OCI-LY1 (cell line): ENCODE results near the gene KREMEN1.

Source experiments
- H2AFZ ChIP-seq: fragments of 200-600 bp; sonication (generic), shearing (Covaris generic); 2 replicates; pipeline ENCODE4 v1.6.0; 2014; ENCODE audit warnings: antibody characterized with exemption, mild to moderate bottlenecking, low read length
- H3F3A ChIP-seq: fragments of 200-600 bp; sonication (generic), shearing (Covaris generic); 2 replicates; pipeline ENCODE4 v1.6.0; 2014; ENCODE audit warnings: mild to moderate bottlenecking, antibody characterized with exemption, low read length, moderate library complexity; ENCODE audit not compliant: insufficient read depth
- H3K27ac ChIP-seq: fragments of 200-600 bp; sonication (generic); 2 replicates; pipeline ENCODE4 v1.5.1; 2014; ENCODE audit warnings: low read length, mixed run types, mild to moderate bottlenecking, low read depth; ENCODE audit not compliant: poor library complexity, severe bottlenecking
- H3K27me3 ChIP-seq: fragments of 200-600 bp; sonication (generic); 2 replicates; pipeline ENCODE4 v1.6.0; 2014; ENCODE audit warnings: antibody characterized with exemption, mild to moderate bottlenecking, low read length, moderate library complexity; ENCODE audit not compliant: insufficient read depth
- H3K36me3 ChIP-seq: fragments of 200-600 bp; sonication (generic); 2 replicates; pipeline ENCODE4 v1.6.1; 2014; ENCODE audit warnings: mild to moderate bottlenecking, antibody characterized with exemption, low read length, moderate library complexity, mixed read lengths; ENCODE audit not compliant: insufficient read depth
- H3K4me1 ChIP-seq: fragments of 200-600 bp; sonication (generic); 2 replicates; pipeline ENCODE4 v1.5.1; 2014; ENCODE audit warnings: mild to moderate bottlenecking, low read length, moderate library complexity; ENCODE audit not compliant: insufficient read depth, severe bottlenecking
- H3K4me2 ChIP-seq: fragments of 200-600 bp; sonication (generic), shearing (Covaris generic); 2 replicates; pipeline ENCODE4 v1.6.1; 2014; ENCODE audit warnings: low read length
- H3K4me3 ChIP-seq: fragments of 200-600 bp; sonication (generic); 2 replicates; pipeline ENCODE4 v1.5.1; 2014; ENCODE audit warnings: low read length, low read depth, mild to moderate bottlenecking, mixed read lengths; ENCODE audit not compliant: poor library complexity, severe bottlenecking
- H3K79me2 ChIP-seq: fragments of 200-600 bp; shearing (Covaris generic); 2 replicates; pipeline ENCODE4 v1.6.1; 2016; ENCODE audit warnings: mixed run types, low read length, mixed read lengths; ENCODE audit not compliant: insufficient read depth
- H3K9ac ChIP-seq: fragments of 200-600 bp; sonication (generic), shearing (Covaris generic); 2 replicates; pipeline ENCODE4 v1.6.1; 2014; ENCODE audit warnings: mild to moderate bottlenecking, low read length, mixed read lengths
- H3K9me2 ChIP-seq: fragments of 200-600 bp; sonication (generic), shearing (Covaris generic); 2 replicates; pipeline ENCODE4 v1.6.1; 2014; ENCODE audit warnings: low read depth, mild to moderate bottlenecking, low read length, mixed read lengths
- H3K9me3 ChIP-seq: fragments of 200-600 bp; shearing (Covaris generic); 2 replicates; pipeline ENCODE4 v1.6.1; 2014; ENCODE audit warnings: low read length, mixed read lengths
- H4K20me1 ChIP-seq: fragments of 200-600 bp; sonication (generic), shearing (Covaris generic); 2 replicates; pipeline ENCODE4 v1.6.0; 2016; ENCODE audit warnings: mild to moderate bottlenecking, low read length; ENCODE audit not compliant: insufficient read depth
- CTCF ChIP-seq: fragments of 200-600 bp; sonication (generic), shearing (Covaris generic); IDR thresholded peaks from 2 replicates; pipeline ENCODE4 v1.5.1; 2017; ENCODE audit warnings: mild to moderate bottlenecking, antibody characterized with exemption, low read length, moderate library complexity, mixed read lengths
- EZH2 ChIP-seq: fragments of 200-600 bp; sonication (generic), shearing (Covaris generic); IDR thresholded peaks from 2 replicates; pipeline ENCODE4 v1.8.0; 2017; ENCODE audit warnings: borderline replicate concordance, mixed run types, mild to moderate bottlenecking, antibody characterized with exemption, low read length, moderate library complexity, mixed read lengths

KREMEN1 gene

GRCh38 chr22:29128891-29129807 is 56.3 kb downstream of the KREMEN1 start:
- Histone ChIP-seq H4K20me1 (no peaks in the 10 kb centered on the region), H3K36me3 (no peaks in the 10 kb centered on the region), H3K9me3 (no peaks in the 10 kb centered on the region), H3K9ac (no peak overlapping the region), H3K9me2 (no peaks in the 10 kb centered on the region), H3K27ac (no peak overlapping the region), H3K4me1 (no peaks in the 10 kb centered on the region), H3K4me2 (no peak overlapping the region), H3F3A (no peaks in the 10 kb centered on the region), H3K4me3 (no peak overlapping the region), H3K27me3 (no peaks in the 10 kb centered on the region), H3K79me2 (no peaks in the 10 kb centered on the region), H2AFZ (no peak overlapping the region)
- no peak for TF ChIP-seq CTCF
- no peak for TF ChIP-seq EZH2

- Histone ChIP-seq H3K79me2 (no peaks in the 10 kb centered on the region), H3K4me1 (no peaks in the 10 kb centered on the region), H3K27me3 (no peaks in the 10 kb centered on the region; the same call in 1 of the 2 replicates), H4K20me1 (no peaks in the 10 kb centered on the region), H3K9me3 (no peaks in the 10 kb centered on the region), H3K36me3 (no peaks in the 10 kb centered on the region), H3K27ac (no peak overlapping the region), H3K9me2 (no peaks in the 10 kb centered on the region), H2AFZ (no peak overlapping the region), H3K9ac (no peak overlapping the region), H3K4me3 (no peak overlapping the region), H3F3A (no peaks in the 10 kb centered on the region), H3K4me2 (no peak overlapping the region)
- TF ChIP-seq EZH2 = no peak
- no peak for TF ChIP-seq CTCF
Observed at GRCh38 chr22:29129808-29130140, 56.9 kb downstream of the KREMEN1 start.

GRCh38 chr22:29130476-29130875 is 57.6 kb downstream of the KREMEN1 start:
- H3K36me3 ChIP-seq = no peaks in the 10 kb centered on the region
- H3K79me2 ChIP-seq = no peaks in the 10 kb centered on the region
- no peak overlapping the region for H3K4me2 ChIP-seq
- no peaks in the 10 kb centered on the region for H3F3A ChIP-seq
- H3K9me3 ChIP-seq = no peaks in the 10 kb centered on the region
- TF ChIP-seq EZH2 (no peak), CTCF (no peak)
- no peak overlapping the region for H3K27ac ChIP-seq
- H4K20me1 ChIP-seq = no peaks in the 10 kb centered on the region
- no peak overlapping the region for H3K9ac ChIP-seq
- no peak overlapping the region for H2AFZ ChIP-seq
- no peaks in the 10 kb centered on the region for H3K9me2 ChIP-seq
- H3K4me1 ChIP-seq = no peaks in the 10 kb centered on the region
- no peak overlapping the region for H3K4me3 ChIP-seq
- H3K27me3 ChIP-seq = no peaks in the 10 kb centered on the region; the same call in 1 of the 2 replicates
